OCI-M1 (cell line): ENCODE data around the gene AP4B1.

Experiments
- DNase-seq: peaks from one replicate; lab custom pipeline; 2025; lab: John Stamatoyannopoulos, UW

Gene AP4B1

GRCh38 chr1:113930499-113931161 lies 26.0 kb upstream of the AP4B1 start:
- peak; percentile 88 for DNase-seq

- DNase-seq: peak; percentile 74
These were observed 25.3 kb upstream of the AP4B1 start for GRCh38 chr1:113929750-113930498.

- peak; percentile 94 for DNase-seq
These were observed 24.5 kb upstream of the AP4B1 start, which contains the start of gene HIPK1 for GRCh38 chr1:113928941-113929749. Gene HIPK1, plus strand, starts transcription at chr1:113929324.

- DNase-seq: peak; percentile 69
These were observed 23.8 kb upstream of the AP4B1 start for GRCh38 chr1:113928187-113928930.

GRCh38 chr1:113924473-113924872 lies 19.9 kb upstream of the AP4B1 start:
- no peak for DNase-seq

- DNase-seq: no peak
These were observed 18.4 kb upstream of the AP4B1 start for GRCh38 chr1:113922957-113923356.

GRCh38 chr1:113918243-113918642 lies 13.6 kb upstream of the AP4B1 start:
- no peak for DNase-seq

- no peak for DNase-seq
These were observed 12.9 kb upstream of the AP4B1 start for GRCh38 chr1:113917400-113918082.

- DNase-seq: no peak
These were observed 12.4 kb upstream of the AP4B1 start for GRCh38 chr1:113916974-113917373.

- DNase-seq: peak; percentile 97
These were observed 9.5 kb upstream of the AP4B1 start for GRCh38 chr1:113913887-113914664.

GRCh38 chr1:113913312-113913668 lies 8.7 kb upstream of the AP4B1 start:
- DNase-seq: peak; percentile 38

GRCh38 chr1:113912594-113913311 lies 8.2 kb upstream of the AP4B1 start:
- DNase-seq: peak; percentile 38

- DNase-seq: peak; percentile 67
These were observed 849 bp upstream of the AP4B1 start for GRCh38 chr1:113905435-113905861.

GRCh38 chr1:113904293-113904673 lies 316 bp downstream of the AP4B1 start:
- no peak for DNase-seq

- DNase-seq: peak; percentile 34
These were observed 902 bp downstream of the AP4B1 start for GRCh38 chr1:113903501-113904292.

- DNase-seq: no peak
These were observed 3.4 kb downstream of the AP4B1 start for GRCh38 chr1:113901191-113901590.

- no peak for DNase-seq
These were observed 5.5 kb downstream of the AP4B1 start for GRCh38 chr1:113899111-113899510.

- peak; percentile 31 for DNase-seq
These were observed 6.3 kb downstream of the AP4B1 start for GRCh38 chr1:113898241-113898814.

- no peak for DNase-seq
These were observed 8.6 kb downstream of the AP4B1 start for GRCh38 chr1:113895961-113896360.
